ENCODE measurements around the gene MAP1B. TPM values are rescaled to one million over a fixed set of nuclear protein-coding genes. Genes with fewer than 3 reads are reported as not detected.
"Not testable (repeated sequence)": the region's sequence is repeated elsewhere in the genome, so short reads cannot be mapped to it uniquely, and the experiment has no call there.

Gene MAP1B
- total and polyA plus RNA-seq, 2 experiments from 2014 or later: 82.4 to 115 TPM

- H2AFZ ChIP-seq: no peak overlapping the region
- H3K9me2 ChIP-seq (replicated peaks; ENCODE audit: insufficient read depth): no peaks in the 10 kb centered on the region
- no peaks in the 10 kb centered on the region for H3K27me3 ChIP-seq
- TF ChIP-seq CTCF (IDR thresholded peaks at IDR 0.05; ENCODE audit: poor library complexity) (no peak), EZH2phosphoT487 (IDR thresholded peaks at IDR 0.05; ENCODE audit: low read depth, severe bottlenecking, unreplicated experiment) (no peak), EZH2 (IDR thresholded peaks at IDR 0.05; ENCODE audit: borderline replicate concordance) (no peak)
- DNase-seq (ENCODE audit: low spot score): no peak
- WGBS (ENCODE audit: low lambda C conversion rate, missing lambda C conversion rate): 81% methylated on average over 8 of the region's 8 CpGs
- no peak overlapping the region for H3K4me2 ChIP-seq
- H4K20me1 ChIP-seq (ENCODE audit: insufficient read depth, poor library complexity, severe bottlenecking): no peaks in the 10 kb centered on the region
- H3K27ac ChIP-seq: no peak overlapping the region
- H3K9me3 ChIP-seq (ENCODE audit: low read depth): no peaks in the 10 kb centered on the region
- peaks cover 13% of the 10 kb centered on the region for H3K4me1 ChIP-seq (ENCODE audit: insufficient read depth)
- H3K79me2 ChIP-seq: peaks cover 14% of the 10 kb centered on the region
- no peak overlapping the region for H3K4me3 ChIP-seq
- no peaks in the 10 kb centered on the region for H3K36me3 ChIP-seq (replicated peaks; ENCODE audit: insufficient read depth, low read depth)
These were observed 60.5 kb downstream of the MAP1B start for GRCh38 chr5:72167804-72168203.

GRCh38 chr5:72170101-72170500 is 62.8 kb downstream of the MAP1B start:
- H3K36me3 ChIP-seq (replicated peaks; ENCODE audit: insufficient read depth, low read depth): no peaks in the 10 kb centered on the region
- H4K20me1 ChIP-seq (ENCODE audit: insufficient read depth, poor library complexity, severe bottlenecking): no peaks in the 10 kb centered on the region
- no peak overlapping the region for H3K4me3 ChIP-seq
- no peak for DNase-seq (ENCODE audit: low spot score)
- H3K27ac ChIP-seq: no peak overlapping the region
- TF ChIP-seq CTCF (IDR thresholded peaks at IDR 0.05; ENCODE audit: poor library complexity) (no peak), EZH2phosphoT487 (IDR thresholded peaks at IDR 0.05; ENCODE audit: low read depth, severe bottlenecking, unreplicated experiment) (no peak)
- H3K9me2 ChIP-seq (replicated peaks; ENCODE audit: insufficient read depth): no peaks in the 10 kb centered on the region
- no peak overlapping the region for H2AFZ ChIP-seq
- peaks cover 13% of the 10 kb centered on the region for H3K4me1 ChIP-seq (ENCODE audit: insufficient read depth)
- no peak overlapping the region for H3K4me2 ChIP-seq
- WGBS (ENCODE audit: low lambda C conversion rate, missing lambda C conversion rate): 67% methylated on average over 2 of the region's 2 CpGs
- no peaks in the 10 kb centered on the region for H3K27me3 ChIP-seq
- peaks cover 6% of the 10 kb centered on the region for H3K79me2 ChIP-seq
- H3K9me3 ChIP-seq (ENCODE audit: low read depth): no peaks in the 10 kb centered on the region

- not testable (repeated sequence) for H3K4me1 ChIP-seq (ENCODE audit: insufficient read depth); H3K79me2 ChIP-seq; H3K36me3 ChIP-seq (replicated peaks; ENCODE audit: insufficient read depth, low read depth); H3K9me3 ChIP-seq (ENCODE audit: low read depth); H3K27ac ChIP-seq; DNase-seq (ENCODE audit: low spot score); H2AFZ ChIP-seq; H3K4me3 ChIP-seq; H3K27me3 ChIP-seq; H4K20me1 ChIP-seq (ENCODE audit: insufficient read depth, poor library complexity, severe bottlenecking); H3K4me2 ChIP-seq; H3K9me2 ChIP-seq (replicated peaks; ENCODE audit: insufficient read depth)
- WGBS (ENCODE audit: low lambda C conversion rate, missing lambda C conversion rate): 97% methylated on average over 3 of the region's 3 CpGs
These were observed 63.9 kb downstream of the MAP1B start for GRCh38 chr5:72171181-72171580.

- peaks cover 6% of the 10 kb centered on the region for H3K79me2 ChIP-seq
- TF ChIP-seq EZH2 (IDR thresholded peaks at IDR 0.05; ENCODE audit: borderline replicate concordance): no peak
- no peak for TF ChIP-seq CTCF (IDR thresholded peaks at IDR 0.05; ENCODE audit: poor library complexity)
- TF ChIP-seq EZH2phosphoT487 (IDR thresholded peaks at IDR 0.05; ENCODE audit: low read depth, severe bottlenecking, unreplicated experiment): no peak
These were observed 64.4 kb downstream of the MAP1B start for GRCh38 chr5:72171667-72172066.

More at GRCh38 chr5:72171667-72172066, 64.4 kb downstream of the MAP1B start:
- H2AFZ ChIP-seq: no peak overlapping the region
- over 99% methylated on average over 6 of the region's 6 CpGs for WGBS (ENCODE audit: low lambda C conversion rate, missing lambda C conversion rate)
- H3K4me2 ChIP-seq: no peak overlapping the region
- no peaks in the 10 kb centered on the region for H3K9me2 ChIP-seq (replicated peaks; ENCODE audit: insufficient read depth)
- H3K9me3 ChIP-seq (ENCODE audit: low read depth): no peaks in the 10 kb centered on the region
- no peaks in the 10 kb centered on the region for H4K20me1 ChIP-seq (ENCODE audit: insufficient read depth, poor library complexity, severe bottlenecking)
- no peak overlapping the region for H3K27ac ChIP-seq
- H3K36me3 ChIP-seq (replicated peaks; ENCODE audit: insufficient read depth, low read depth): no peaks in the 10 kb centered on the region
- peaks cover 3% of the 10 kb centered on the region for H3K4me1 ChIP-seq (ENCODE audit: insufficient read depth)
- no peak overlapping the region for H3K4me3 ChIP-seq
- no peak for DNase-seq (ENCODE audit: low spot score)
- H3K27me3 ChIP-seq: no peaks in the 10 kb centered on the region

Data from hepatocyte (in vitro differentiated cells).